Spinal cord (tissue), 10 donors: ENCODE results near the gene ZNF516. TPM values are rescaled to one million over a fixed set of nuclear protein-coding genes. Genes with fewer than 3 reads are reported as not detected.

Source experiments
- DNase-seq, 6 donors: peaks; one replicate each; pipeline versions ENCODE4 v3.0.0 to v3.0.0-alpha.2; 2013 to 2015; ENCODE audit warnings: low spot score in 6 of 6, low read depth in 4 of 6
- H3K27ac ChIP-seq: one replicate; pipeline ENCODE4 v1.5.1; 2013; ENCODE audit warnings: low read depth, low read length, control low read depth
- H3K27me3 ChIP-seq: one replicate; pipeline ENCODE4 v1.6.1; 2013; ENCODE audit warnings: low read length; ENCODE audit not compliant: control insufficient read depth, insufficient read depth
- H3K36me3 ChIP-seq: one replicate; pipeline ENCODE4 v1.6.1; 2013; ENCODE audit warnings: low read length; ENCODE audit not compliant: control insufficient read depth, insufficient read depth
- H3K4me1 ChIP-seq: one replicate; pipeline ENCODE4 v1.6.1; 2013; ENCODE audit warnings: low read length; ENCODE audit not compliant: control insufficient read depth, insufficient read depth
- H3K4me3 ChIP-seq: one replicate; pipeline ENCODE4 v1.5.1; 2013; ENCODE audit warnings: low read depth, low read length, control low read depth
- H3K9me3 ChIP-seq: one replicate; pipeline ENCODE4 v1.6.1; 2013; ENCODE audit warnings: low read length; ENCODE audit not compliant: control insufficient read depth, insufficient read depth
- WGBS: methylation state at CpG from one replicate; pipeline ENCODE4 v1.1.5; 2013; ENCODE audit warnings: missing lambda C conversion rate; ENCODE audit not compliant: insufficient coverage; 5-methylcytosine and 5-hydroxymethylcytosine counted together
- polyA plus RNA-seq, 2 donors: library from polyadenylated mRNA; unstranded; fragments of 120-200 nt; gene quantifications; one replicate each; pipeline ENCODE4 v1.2.1, GENCODE V29; 2013; ENCODE audit not compliant: insufficient read length in 2 of 2
- total RNA-seq, 2 donors: library from RNA; depleted of rRNA in 1 of 2; stranded (reverse); fragments of 120-200 nt in 1 of 2; fragments of >200 nt in 1 of 2; gene quantifications; one replicate each; pipeline versions ENCODE4 v1.2.3 to v1.2.4, GENCODE V29; 2013 to 2014
- donor health status: healthy.

The ZNF516 gene
- total and polyA plus RNA-seq, 4 donors: 25.1 to 33.8 (median 28.0) TPM

DNA sequence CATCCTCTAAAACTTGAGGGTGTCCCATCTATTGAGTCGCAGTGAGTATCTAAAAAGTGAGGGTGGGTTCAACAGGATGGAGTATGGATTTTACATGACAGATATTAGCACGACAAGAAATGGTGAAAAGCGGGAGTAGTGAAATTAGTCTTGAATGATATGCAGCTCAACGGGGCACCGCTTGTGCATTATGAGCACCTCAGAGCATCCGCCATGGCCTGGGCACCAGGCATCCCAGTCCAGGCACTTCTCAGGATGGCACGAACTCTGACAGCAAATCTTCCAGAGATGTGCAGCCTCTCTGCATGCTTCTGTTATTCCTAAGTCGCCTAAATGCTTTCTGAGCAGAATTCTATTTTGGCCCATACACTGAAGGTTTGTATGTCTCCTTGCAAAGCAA lies 57.1 kb downstream of the ZNF516 start:
- DNase-seq: no peak
- Histone ChIP-seq H3K27ac (no peak overlapping the region), H3K4me3 (no peak overlapping the region), H3K27me3 (no peaks in the 10 kb centered on the region), H3K9me3 (no peaks in the 10 kb centered on the region), H3K36me3 (peaks cover 52% of the 10 kb centered on the region), H3K4me1 (peaks cover 28% of the 10 kb centered on the region)
- WGBS: 93% methylated on average over 8 of the region's 8 CpGs

- Histone ChIP-seq H3K27ac (no peak overlapping the region), H3K27me3 (no peaks in the 10 kb centered on the region), H3K4me1 (peaks cover 29% of the 10 kb centered on the region), H3K36me3 (peaks cover 51% of the 10 kb centered on the region), H3K9me3 (no peaks in the 10 kb centered on the region), H3K4me3 (no peak overlapping the region)
- DNase-seq: no peak
- 59% methylated on average over 5 of the region's 11 CpGs for WGBS
Measured at GRCh38 chr18:76437011-76437410, 58.0 kb downstream of the ZNF516 start.

DNA sequence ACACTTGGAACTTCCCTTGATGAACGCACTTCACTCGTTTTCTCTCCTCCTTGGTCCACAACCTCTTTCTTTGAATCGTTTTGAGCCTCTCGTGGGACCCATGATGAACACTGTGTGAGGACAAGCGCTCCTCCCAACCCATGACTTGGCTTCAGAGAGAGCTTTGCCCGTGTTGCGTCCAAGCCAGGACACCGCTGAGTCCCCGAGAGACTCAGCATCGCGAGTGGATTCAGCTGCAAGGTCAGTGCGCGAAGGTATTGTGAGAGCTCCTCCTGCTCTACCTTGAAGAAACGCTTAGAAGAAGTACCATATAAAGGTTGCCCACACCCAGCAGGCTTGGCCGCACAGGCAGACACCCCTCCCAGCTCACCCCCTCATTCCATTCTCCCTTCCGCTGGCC lies 58.7 kb downstream of the ZNF516 start:
- 92% methylated on average over 15 of the region's 16 CpGs for WGBS
- Histone ChIP-seq H3K27ac (no peak overlapping the region), H3K4me3 (no peak overlapping the region), H3K9me3 (no peaks in the 10 kb centered on the region), H3K36me3 (peaks cover 47% of the 10 kb centered on the region), H3K27me3 (no peaks in the 10 kb centered on the region), H3K4me1 (peaks cover 36% of the 10 kb centered on the region)
- no peak for DNase-seq

DNA sequence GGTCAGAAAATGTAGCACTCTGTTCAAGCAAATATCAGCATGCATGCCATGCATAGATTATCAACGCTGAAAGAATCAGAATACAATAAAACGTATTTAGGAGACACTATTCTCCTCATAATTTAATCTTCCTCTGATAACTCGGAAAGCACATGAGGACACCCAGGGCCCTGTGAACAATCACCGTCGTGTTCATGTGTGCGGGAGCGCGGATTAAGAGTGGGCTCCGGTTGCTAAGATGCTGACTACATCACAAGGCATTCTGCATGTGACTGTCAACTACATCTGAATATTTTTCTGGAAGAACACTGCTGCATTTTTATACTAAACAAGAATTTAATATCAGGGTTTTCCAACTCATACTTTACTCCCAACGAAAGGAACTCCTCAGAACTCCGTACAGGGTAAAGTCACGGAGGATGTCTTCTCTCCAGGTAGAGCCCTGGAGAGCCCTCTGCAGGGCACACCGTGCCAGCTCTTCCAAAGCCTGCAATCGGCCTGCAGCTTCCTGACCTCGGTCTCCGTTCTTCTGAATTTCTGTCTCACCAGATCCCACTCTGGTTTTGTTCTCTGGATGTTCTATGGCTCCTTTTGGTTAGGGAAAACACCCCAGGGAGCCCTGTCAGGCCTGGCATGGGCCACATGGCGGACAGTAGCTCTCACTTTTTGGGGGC lies 59.6 kb downstream of the ZNF516 start:
- Histone ChIP-seq H3K27ac (peak overlapping the region; percentile 6), H3K9me3 (no peaks in the 10 kb centered on the region), H3K4me1 (peaks cover 37% of the 10 kb centered on the region), H3K4me3 (no peak overlapping the region), H3K27me3 (no peaks in the 10 kb centered on the region), H3K36me3 (peaks cover 38% of the 10 kb centered on the region)
- peak in 1 of 6 donors; percentile 57 for DNase-seq
- 65% methylated on average over 17 of the region's 17 CpGs for WGBS

DNA sequence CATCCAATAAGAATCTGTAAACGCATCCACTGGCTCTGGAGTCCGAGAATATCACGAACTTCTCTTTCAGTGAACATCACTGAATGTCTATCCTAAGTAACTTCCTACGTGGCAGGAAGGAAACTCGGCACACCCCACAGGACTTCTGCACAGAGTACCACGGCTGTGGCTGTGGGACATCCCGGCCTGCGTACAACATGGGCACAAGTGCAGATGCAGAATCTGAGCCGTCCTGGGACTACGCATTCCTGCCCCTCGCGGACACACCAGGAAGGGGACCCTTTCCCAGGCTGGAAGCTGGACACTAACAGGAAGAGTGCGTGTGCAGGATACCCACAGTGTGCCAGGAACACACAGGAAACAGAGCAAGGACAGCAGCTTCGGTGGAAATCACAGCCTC lies 60.6 kb downstream of the ZNF516 start:
- peaks cover 41% of the 10 kb centered on the region for H3K4me1 ChIP-seq
- H3K27ac ChIP-seq: no peak overlapping the region
- DNase-seq: no peak
- WGBS: 90% methylated on average over 14 of the region's 14 CpGs
- no peaks in the 10 kb centered on the region for H3K27me3 ChIP-seq
- no peak overlapping the region for H3K4me3 ChIP-seq
- H3K36me3 ChIP-seq: peaks cover 38% of the 10 kb centered on the region
- H3K9me3 ChIP-seq: no peaks in the 10 kb centered on the region

- Histone ChIP-seq H3K36me3 (peaks cover 39% of the 10 kb centered on the region), H3K4me1 (peaks cover 48% of the 10 kb centered on the region), H3K27me3 (no peaks in the 10 kb centered on the region), H3K9me3 (no peaks in the 10 kb centered on the region), H3K4me3 (no peak overlapping the region), H3K27ac (no peak overlapping the region)
- WGBS: 96% methylated on average over 17 of the region's 17 CpGs
- no peak for DNase-seq
Measured at GRCh38 chr18:76433788-76434187, 61.3 kb downstream of the ZNF516 start.

- Histone ChIP-seq H3K4me3 (no peak overlapping the region), H3K27ac (no peak overlapping the region), H3K27me3 (no peaks in the 10 kb centered on the region), H3K36me3 (peaks cover 40% of the 10 kb centered on the region), H3K9me3 (no peaks in the 10 kb centered on the region), H3K4me1 (peaks cover 50% of the 10 kb centered on the region)
- WGBS: 97% methylated on average over 24 of the region's 25 CpGs
- DNase-seq: no peak
Measured at GRCh38 chr18:76432970-76433767, 61.9 kb downstream of the ZNF516 start.

- no peak overlapping the region for H3K27ac ChIP-seq
- no peak for DNase-seq
- no peaks in the 10 kb centered on the region for H3K9me3 ChIP-seq
- WGBS: 100% methylated on average over 10 of the region's 10 CpGs
- H3K4me1 ChIP-seq: peaks cover 50% of the 10 kb centered on the region
- no peak overlapping the region for H3K4me3 ChIP-seq
- H3K36me3 ChIP-seq: peaks cover 40% of the 10 kb centered on the region
- no peaks in the 10 kb centered on the region for H3K27me3 ChIP-seq
Measured at GRCh38 chr18:76432274-76432755, 62.7 kb downstream of the ZNF516 start.

DNA sequence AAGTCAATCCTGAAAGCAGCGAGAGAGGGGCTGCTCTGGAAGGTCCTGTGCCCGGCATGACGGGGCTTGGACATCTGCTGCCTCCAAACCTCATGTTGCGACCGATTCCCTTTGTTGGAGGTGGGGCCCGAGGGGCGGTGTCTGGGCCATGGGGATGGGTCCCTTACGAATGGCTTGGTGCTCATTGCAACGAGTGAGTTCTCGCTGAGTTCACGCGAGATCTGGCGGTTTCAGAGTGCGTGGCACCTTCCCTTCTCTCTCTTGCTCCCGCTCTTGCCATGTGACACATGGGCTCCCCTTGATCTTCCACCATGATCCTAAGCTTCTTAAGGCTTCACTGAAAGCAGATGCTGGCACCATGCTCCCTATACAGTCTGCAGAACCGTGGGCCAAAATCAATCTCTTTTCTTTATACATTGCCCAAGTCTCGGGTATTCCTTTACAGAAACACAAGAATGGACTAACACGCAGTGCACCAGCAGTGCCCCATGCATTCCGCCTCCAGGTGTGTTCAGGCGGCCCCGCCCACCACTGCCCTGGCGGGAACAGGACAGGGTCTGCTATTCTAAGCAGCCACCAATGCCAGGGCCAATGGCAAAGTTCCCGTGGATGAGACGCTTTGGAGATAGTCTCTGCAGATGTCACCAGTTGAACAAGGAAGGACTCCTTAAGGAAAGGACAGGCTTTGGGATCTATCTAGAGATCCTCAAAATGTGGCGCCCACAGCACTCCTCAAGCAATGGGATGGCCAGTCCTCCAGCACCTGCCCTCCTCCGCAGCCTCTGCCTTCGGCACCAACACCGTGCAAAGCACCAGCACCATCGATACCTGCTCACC lies 63.4 kb downstream of the ZNF516 start:
- H3K27me3 ChIP-seq: no peaks in the 10 kb centered on the region
- no peak overlapping the region for H3K4me3 ChIP-seq
- 92% methylated on average over 29 of the region's 29 CpGs for WGBS
- H3K4me1 ChIP-seq: peaks cover 44% of the 10 kb centered on the region
- H3K27ac ChIP-seq: no peak overlapping the region
- DNase-seq: no peak
- no peaks in the 10 kb centered on the region for H3K9me3 ChIP-seq
- H3K36me3 ChIP-seq: peaks cover 35% of the 10 kb centered on the region
